ENCODE measurements around the gene DOCK10.

DOCK10 gene

GRCh38 chr2:224909885-224910573 is 132.2 kb downstream of the DOCK10 start:
- DNase-seq = no peak

DNA sequence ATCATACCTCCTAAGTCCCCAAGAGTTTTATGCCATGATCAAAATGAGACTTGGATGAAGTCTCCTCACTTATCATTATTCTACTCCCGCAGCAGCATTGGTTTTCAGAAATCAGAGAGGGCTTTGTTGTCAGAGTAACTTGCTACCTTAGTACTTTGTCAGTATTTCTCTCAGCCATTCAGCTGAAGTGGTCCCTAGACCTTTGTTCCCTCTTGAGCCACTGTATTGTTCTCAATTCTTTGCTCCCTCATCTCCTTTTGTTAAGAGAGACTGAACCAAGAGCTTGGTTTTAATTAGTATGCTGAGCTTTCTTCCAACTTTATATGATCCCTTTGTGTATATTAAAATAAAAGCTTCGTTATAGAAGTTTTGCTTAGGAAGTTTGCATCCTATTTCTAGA is 133.4 kb downstream of the DOCK10 start:
- no peak for DNase-seq

DNA sequence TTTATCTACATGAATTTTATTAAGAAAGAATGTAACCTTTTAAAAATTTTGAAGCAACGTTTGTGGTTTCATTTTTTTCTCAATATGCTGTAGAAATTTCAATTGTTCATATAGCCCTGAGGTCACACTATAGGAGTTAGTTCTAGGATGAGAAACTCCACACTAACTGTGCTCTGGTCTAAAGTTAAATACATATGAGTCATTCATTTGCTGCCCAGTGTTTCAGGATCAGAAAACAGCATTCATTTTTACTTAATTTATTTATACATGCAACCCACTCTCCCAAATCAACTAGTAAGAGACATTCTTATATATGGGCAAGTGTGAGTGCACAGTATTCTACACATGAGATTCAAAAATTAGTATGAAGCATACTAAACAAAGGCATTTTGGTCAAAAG is 137.9 kb downstream of the DOCK10 start:
- no peak for DNase-seq

DNA sequence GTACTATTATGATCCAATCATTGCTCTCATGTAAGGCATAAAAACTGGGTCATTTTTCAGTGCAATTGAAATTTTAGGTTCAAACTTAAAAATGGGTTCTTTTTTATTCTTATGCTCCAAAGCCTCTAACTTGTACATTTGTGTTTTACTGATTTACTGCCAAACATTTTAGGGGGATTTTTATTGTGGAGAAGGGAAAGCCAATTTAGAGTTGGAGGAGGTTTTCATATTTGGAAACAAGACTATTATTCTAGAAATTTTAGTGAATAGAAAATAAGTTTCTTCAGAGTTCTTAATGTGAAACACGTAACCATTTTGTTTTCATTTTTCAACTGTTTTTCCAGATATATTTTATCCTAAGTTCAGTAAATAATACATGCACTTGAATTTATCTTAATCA is 138.6 kb downstream of the DOCK10 start:
- no peak for DNase-seq

DNA sequence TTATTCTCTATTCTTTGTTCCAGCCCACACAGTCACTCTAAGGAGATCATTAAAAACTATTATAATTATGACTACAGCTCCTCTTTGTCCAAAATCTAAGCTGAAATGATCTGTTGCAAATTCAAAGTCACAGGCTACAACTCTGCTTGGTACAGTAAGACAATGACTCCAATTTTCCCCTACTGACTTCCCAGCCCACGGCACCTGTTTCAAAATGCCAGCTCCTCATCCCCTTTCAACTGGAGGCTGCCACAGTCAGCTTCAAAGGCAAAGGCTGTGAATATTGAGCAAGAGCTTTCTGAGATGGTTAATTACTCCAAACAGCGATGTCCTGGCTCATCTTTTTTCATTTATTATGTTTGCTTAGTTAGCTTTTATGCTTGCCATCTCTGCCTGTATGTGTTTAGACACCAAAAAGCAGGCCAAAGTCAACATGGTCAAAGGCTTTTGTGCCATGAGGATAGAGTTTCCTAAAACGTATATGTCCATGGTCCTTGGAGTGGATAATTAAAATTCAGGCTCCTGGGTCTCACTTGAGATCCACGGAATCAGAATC is 141.1 kb downstream of the DOCK10 start:
- DNase-seq = no peak

- no peak for DNase-seq
Observed at GRCh38 chr2:224895377-224895776, 146.9 kb downstream of the DOCK10 start.

- no peak for DNase-seq
Observed at GRCh38 chr2:224894356-224894755, 147.9 kb downstream of the DOCK10 start.

DNA sequence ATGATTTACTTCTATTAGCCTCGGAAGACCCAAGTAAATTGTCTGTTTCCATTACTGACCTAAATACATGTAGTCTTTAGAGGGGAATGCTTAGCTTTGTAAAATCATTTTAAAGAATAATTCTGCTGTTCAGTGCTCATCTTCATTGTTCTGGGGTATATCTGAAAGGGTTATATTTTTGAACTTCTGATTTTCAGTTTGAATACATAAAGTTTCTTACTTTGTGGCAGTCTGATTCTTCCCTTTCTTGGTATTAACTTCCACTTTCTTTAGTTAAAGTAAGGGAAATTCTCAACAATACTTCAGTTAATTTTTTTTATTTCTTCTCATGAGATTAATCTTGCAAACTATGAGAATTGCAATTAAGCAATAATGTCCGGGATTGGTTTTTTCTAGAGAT is 148.4 kb downstream of the DOCK10 start:
- DNase-seq = no peak

GRCh38 chr2:224892574-224893204 is 149.6 kb downstream of the DOCK10 start:
- DNase-seq = no peak

DNA sequence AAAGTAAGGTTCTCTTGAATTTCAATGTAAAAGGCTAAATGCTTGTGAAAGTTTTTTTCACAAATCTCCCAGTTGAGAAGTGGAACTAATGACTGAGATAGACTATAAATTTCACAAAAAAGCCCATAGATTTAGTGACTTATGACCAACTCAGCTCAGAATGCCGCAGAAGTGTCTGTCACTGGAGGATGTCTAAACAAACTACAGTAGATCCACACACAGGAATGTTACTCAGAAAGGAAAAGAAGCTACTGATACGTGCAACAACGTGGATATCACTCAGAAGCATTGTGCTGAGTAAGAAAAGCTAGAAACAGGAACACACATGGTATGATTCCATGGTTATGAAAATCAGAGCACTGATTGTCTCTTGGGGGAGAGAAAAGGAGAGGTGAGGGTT is 151.9 kb downstream of the DOCK10 start:
- no peak for DNase-seq

GRCh38 chr2:224887141-224887540 is 155.1 kb downstream of the DOCK10 start:
- no peak for DNase-seq

- DNase-seq = no peak
Observed at GRCh38 chr2:224885836-224886547, 156.3 kb downstream of the DOCK10 start.

DNA sequence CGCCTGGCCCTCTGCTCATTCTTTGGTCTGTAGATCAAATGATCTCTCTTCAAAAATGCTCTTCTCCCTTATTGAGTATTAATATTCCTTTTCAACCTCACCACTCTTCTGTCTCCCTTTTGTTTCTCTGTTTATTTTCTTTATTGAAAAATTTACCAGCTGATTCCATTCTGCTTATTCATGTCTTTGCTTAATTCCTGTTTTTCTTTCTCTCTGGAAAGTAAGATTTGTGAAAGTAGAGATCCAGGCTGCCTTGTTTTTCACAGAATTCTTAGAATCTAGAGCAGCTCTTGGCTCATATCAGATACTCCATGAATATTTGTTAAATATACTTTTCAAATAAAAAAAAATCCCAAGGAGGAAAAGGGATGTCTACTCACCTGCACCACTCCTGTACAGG is 157.0 kb downstream of the DOCK10 start:
- DNase-seq = no peak

DNA sequence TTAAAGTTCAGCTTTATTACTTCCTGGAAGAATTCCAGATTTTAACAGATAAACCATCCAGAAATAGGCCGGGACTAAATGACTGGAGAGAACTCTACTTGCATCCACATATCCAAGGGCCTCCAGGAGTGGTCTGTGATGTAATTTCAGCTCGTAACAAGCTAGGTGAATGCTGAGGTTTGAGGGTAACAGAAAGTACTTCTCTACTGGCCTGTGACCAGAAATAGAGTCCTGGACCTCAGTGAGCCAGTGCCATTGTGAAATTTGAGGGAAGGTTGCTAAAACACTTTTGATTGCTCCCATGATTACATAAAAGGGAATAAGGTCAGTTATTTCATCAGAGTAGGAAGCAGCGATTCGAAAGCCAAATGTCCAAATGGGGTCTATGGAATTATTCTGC is 158.1 kb downstream of the DOCK10 start:
- DNase-seq = no peak

GRCh38 chr2:224883700-224884099 is 158.6 kb downstream of the DOCK10 start:
- no peak for DNase-seq

GRCh38 chr2:224883172-224883516 is 159.1 kb downstream of the DOCK10 start:
- no peak for DNase-seq

- DNase-seq = no peak
Observed at GRCh38 chr2:224882291-224883171, 159.7 kb downstream of the DOCK10 start.

GRCh38 chr2:224881846-224882245 is 160.4 kb downstream of the DOCK10 start:
- no peak for DNase-seq

DNA sequence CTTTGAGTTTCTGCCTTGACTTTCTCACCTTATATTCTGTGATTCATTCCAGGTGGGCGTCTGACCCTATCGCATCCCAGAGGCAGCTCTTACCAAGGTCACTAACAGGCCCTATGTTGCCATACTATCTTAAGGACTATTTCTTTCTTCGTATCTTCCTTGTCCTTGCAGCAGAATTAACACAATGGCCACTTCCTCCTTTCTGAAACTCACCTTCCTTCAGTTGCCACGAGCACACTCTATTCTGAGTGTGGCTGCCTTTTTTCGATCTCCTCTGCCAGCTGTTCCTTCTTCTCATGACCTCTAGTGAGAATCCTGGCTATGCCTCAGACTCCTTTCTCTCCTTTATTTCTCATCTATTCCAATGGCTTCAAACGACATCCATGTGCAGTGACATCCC is 165.7 kb downstream of the DOCK10 start:
- no peak for DNase-seq

DNA sequence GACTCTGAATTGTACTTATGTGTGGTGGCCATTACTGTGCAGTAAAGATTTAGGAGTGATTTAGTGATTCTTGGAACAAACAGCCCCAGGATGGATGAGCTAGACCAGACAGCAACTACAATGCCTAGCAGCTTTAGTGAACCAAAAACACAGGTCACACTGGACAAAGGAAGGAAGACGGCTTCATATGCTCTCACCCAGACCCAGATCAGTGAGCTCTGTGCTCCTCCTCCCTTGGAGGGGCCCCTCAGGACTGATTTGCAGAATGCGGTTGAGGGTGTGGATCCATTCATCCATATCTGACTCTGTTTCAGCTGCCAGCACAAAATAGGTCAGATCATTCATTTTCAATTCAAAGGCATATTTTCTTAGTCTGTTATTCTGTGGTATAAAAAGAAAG is 166.4 kb downstream of the DOCK10 start:
- DNase-seq = no peak

DNA sequence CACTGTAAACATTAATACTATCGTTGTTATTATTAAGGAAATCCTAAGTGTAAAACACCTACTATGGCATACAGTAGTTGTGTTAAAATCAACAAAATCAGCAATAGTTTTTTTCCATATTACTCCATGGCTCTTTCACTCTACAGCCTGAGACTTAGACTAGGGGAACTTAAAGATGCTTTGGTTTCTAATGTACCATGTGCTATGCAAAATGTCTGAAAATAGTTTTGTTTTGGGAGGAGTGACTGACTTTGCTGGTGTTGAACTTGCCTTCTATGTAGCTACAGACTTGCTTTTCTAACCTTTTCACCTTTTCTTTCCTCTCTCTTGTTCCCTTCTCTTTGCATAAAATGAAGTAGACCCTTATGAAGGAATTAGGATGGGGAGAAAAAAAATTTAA is 167.1 kb downstream of the DOCK10 start:
- no peak for DNase-seq

- DNase-seq = no peak
Observed at GRCh38 chr2:224871813-224872212, 170.5 kb downstream of the DOCK10 start.

DNA sequence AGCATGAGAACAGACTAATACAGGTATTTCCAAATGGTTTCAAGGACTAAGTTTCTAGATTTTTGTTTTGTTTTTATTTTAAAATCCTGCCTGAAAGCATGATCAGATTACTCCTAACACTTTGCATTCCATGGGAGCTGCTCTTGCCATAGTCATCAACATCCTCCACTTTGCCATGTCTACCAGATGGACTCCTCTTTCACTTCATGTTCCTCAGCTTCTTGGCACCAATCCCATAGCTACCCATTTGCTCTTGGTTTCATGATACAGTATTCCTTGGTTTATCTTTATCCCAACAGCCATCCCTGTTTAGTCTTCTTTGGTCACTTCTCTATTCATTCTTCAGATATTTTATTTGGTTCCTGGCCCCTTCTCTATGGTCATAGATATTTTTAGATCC is 171.9 kb downstream of the DOCK10 start:
- no peak for DNase-seq
